Fibroblast of skin of left quadriceps (primary cell): ENCODE data around the gene B4GALNT1.
"Not testable (repeated sequence)": the region's sequence is repeated elsewhere in the genome, so short reads cannot be mapped to it uniquely, and the experiment has no call there.

Experiments used
- DNase-seq, 2 experiments: peaks; one replicate each; pipeline ENCODE4 v3.0.0-alpha.2; 2013; ENCODE audit warnings: low read depth in 2 of 2

Gene B4GALNT1

GRCh38 chr12:57632958-57633840 lies at the start of gene B4GALNT1:
Gene B4GALNT1, minus strand, starts transcription at chr12:57633201. Its CDS starts 1,069 bp downstream, at chr12:57632132.
- DNase-seq = peak in 1 of 2 experiments; percentile 21

GRCh38 chr12:57679697-57680096 lies 46.7 kb upstream of the B4GALNT1 start:
- DNase-seq = no peak

DNA sequence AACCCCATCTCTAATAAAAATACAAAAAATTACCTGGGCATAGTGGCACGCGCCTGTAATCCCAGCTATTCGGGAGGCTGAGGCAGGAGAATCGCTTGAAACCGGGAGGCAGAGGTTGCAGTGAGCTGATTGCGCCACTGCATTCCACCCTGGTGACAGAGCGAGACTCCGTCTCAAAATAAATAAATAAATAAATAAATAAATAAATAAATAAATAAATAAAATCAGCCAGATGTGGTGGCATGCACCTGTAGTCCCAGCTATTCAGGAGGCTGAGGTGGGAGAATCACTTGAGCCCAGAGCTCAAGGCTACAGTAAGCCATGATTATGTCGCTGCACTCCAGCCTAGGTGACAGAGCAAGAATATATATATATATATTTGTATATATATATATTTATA lies 44.9 kb upstream of the B4GALNT1 start:
- not testable (repeated sequence) for DNase-seq

GRCh38 chr12:57674691-57675090 lies 41.7 kb upstream of the B4GALNT1 start:
- DNase-seq = no peak

GRCh38 chr12:57672801-57673200 lies 39.8 kb upstream of the B4GALNT1 start:
- no peak for DNase-seq

DNA sequence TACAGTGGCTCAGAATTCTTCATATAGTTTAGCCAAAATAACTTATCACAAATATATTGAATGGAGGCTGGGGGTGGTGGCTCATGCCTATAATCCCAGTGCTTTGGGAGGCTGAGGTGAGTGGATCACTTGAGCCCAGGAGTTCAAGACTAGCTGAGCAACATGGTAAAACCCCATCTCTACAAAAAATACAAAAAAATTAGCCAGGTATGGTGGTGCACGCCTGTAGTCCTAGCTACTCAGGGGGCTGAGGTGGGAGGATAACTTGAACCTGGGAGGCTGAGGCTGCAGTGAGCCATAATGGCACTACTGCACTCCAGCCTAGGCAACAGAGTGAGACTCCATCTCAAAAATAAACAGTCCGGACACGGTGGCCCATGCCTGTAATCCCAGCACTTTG lies 38.8 kb upstream of the B4GALNT1 start:
- DNase-seq = not testable (repeated sequence)

DNA sequence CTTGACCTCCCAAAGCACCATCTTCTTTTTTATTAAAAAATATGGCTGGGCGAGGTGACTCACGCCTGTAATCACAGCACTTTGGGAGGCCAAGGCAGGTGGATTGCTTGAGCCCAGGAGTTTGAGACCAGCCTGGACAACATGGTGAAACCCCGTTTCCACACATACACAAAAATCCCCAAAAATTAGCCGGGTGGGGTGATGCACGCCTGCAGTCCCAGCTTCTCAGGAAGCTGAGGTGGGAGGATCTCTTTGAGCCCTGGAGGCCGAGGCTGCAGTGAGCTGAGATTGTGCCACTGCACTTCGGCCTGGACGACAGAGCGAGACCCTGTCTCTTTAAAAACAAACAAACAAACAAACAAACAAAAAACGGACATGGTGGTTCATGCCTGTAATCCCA lies 36.7 kb upstream of the B4GALNT1 start:
- not testable (repeated sequence) for DNase-seq

GRCh38 chr12:57666897-57667296 lies 33.9 kb upstream of the B4GALNT1 start:
- DNase-seq = no peak

- DNase-seq = not testable (repeated sequence)
Observed at GRCh38 chr12:57665066-57665820, 32.2 kb upstream of the B4GALNT1 start.

DNA sequence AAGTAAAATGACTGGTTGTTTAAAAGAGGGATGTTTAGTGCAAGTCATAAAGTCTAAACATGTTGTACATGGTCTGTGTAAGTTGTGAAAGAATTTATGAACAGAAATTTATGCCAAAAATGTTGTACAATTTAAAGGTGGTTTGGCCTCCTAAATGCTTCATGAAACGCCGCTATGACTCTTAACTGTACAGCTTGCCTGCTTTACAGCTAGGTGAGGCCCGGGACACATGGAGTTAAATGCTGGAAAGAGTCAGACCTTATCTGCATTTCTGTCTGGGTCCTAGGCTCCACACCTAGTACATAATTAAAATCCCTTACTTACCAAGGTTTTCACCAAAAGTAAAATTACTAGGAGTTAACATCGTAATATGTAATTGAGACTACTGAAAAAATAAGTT lies 28.4 kb upstream of the B4GALNT1 start:
- DNase-seq = no peak

GRCh38 chr12:57658890-57659289 lies 25.9 kb upstream of the B4GALNT1 start:
- DNase-seq = no peak

- no peak for DNase-seq
Observed at GRCh38 chr12:57657744-57658143, 24.7 kb upstream of the B4GALNT1 start.

- DNase-seq = not testable (repeated sequence)
Observed at GRCh38 chr12:57656408-57656807, 23.4 kb upstream of the B4GALNT1 start.

DNA sequence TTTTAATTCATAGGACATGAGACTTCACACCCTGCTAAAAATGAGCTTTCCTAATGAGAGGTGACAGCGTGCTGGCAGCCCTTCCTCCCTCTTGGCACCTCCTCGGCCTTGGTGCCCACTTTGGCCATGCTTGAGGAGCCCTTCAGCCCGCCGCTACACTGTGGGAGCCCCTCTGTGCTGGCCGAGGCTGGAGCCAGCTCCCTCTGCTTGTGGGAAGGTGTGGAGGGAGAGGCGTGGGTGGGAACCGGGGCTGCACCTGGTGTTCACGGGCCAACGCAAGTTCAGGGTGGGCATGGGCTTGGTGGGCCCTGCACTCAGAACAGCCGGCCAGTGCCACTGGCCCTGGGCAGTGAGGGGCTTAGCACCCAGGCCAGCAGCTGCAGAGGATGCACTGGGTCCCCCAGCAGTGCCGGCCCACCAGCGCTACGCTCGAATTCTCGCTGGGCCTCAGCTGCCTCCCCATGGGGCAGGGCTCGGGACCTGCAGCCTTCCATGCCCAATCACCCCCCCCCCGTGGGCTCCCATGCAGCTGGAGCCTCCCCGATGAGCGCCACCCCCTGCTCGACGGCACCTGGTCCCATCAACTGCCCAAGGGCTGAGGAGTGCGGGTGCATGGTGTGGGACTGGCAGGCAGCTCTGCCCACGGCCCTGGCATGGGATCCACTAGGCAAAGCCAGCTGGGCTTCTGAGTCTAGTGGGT lies 22.7 kb upstream of the B4GALNT1 start:
- DNase-seq = no peak

DNA sequence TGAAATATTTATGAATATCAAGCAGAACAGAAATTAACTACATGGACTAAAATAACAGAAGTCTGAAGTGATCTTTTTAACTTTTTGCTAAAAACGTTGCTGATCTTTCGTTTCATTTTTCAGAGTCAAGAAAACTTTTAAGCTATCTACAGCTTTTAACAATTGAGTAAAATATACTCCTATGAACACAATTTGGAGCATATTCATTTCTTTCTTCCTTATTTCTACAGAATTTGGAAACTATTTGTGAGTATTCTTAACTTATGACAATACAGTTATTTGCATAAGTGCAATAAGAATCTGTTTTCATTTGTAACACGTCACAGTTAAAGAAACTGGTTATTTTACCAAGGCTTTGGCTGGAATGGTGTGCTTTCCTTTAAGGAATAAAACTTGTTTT lies 21.0 kb upstream of the B4GALNT1 start:
- no peak for DNase-seq

GRCh38 chr12:57646659-57647049 lies 13.7 kb upstream of the B4GALNT1 start:
- DNase-seq = not testable (repeated sequence)

DNA sequence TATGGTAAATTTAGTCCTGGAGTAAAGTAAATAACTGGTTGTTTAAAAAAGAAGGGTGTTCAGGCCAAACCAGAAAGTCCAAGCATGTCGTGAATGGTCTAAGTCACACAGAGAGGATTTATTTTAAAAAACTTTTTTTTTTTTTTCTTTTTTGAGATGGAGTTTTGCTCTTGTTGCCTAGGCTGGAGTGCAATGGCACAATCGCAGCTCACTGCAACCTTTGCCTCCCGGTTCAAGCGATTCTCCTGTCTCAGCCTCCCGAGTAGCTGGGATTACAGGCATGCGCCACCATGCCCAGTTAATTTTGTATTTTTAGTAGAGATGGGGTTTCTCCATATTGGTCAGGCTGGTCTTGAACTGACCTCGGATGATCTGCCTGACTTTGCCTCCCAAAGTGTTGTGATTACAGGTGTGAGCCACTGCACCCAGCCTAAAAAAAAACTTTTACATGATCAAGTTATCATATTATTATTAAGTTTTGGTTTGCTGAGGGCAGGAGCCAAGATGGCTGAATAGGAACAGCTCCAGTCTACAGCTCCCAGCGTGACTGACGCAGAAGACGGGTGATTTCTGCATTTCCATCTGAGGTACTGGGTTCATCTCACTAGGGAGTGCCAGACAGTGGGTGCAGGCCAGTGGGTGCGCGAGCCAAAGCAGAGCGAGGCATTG lies 13.1 kb upstream of the B4GALNT1 start:
- DNase-seq = not testable (repeated sequence)

DNA sequence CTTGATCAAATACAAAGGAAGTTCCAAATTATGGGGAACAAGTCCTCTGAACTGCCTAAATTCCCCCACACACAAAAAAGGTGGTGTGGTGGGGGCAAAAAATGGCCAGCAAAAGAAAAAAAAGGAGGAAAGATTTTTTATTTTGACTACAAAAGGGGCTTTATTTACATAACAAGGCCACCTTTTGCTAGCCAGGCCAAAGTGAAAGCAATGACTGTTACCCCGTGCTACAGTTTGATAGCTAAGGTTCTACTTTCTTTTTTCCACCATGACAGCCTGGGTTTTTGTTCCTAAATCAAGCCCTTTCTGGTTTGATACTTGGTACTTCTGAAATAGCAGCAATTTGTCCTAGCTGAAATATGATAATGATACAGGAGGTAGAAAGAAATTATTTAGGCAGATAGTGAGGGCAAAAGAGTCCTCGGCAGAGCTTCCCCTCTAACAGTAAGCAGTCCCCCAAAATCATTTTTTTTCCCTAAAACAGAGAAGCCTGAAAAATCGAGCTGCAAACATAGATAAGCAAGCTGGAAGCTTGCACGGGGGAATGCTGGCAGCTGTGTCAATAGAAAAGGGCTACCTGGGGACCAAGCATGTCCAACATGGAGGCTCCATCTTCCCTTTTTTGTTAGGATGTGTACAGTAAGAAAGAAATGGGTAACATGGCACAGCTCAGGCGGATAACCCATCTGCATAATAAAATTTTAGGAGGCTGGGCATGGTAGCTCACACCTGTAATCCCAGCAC lies 8.9 kb upstream of the B4GALNT1 start:
- DNase-seq = no peak

DNA sequence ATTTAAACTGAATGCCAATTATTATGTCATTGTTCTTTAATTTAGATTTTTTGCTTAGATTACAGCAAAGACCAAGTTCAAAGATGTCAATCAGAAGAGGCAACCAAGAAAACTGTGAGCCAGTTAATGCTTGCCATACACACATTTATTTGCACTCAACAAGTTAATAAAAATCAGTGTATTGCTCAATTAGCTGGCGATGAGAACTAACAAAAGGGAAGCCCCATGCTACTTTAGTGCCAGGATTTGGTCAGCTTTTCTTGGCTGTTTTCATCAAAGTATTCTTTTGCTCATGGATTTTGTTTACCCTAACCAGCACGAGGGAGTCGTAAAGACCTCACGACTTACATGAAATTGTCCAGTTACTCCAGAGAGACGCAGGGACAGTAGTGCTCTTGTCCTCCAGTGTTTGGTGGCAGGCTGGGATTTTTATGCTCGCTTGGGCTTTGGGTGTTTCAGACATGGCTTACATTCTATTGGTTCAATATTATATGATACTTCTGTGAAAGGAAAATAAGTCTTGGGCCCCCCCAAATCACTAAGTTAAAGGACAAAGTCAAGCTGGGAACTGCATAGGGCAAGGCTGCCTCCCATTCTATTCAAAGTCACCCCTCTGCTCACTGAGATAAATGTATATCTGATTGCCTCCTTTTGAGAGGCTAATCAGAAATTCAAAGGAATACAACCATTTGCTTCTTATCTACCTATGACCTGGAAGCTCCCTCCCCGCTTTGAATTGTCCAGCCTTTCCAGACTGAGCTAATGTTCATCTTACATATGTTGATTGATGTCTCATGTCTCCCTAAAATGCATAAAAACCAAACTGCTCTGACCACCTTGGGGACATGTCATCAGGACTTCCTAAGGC lies 7.4 kb upstream of the B4GALNT1 start:
- DNase-seq = no peak

DNA sequence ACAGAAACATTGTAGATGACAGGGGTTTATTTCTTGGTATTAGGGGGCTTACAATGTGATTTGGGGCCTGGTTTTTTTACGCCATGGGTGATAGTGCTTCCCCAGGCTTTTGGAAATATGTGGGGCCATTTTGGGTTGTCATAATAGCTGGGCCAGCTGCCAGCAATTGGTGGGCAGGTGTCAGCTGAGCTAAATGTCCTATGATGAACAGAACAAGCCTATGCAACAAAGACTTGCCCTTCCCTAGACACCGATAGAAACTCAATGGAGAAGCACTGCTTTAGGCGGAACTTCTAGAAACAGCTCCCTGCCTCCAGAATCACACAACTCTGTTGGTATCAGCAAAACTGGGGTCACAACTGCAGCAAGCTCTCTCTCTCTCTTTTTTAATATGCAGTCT lies 5.1 kb upstream of the B4GALNT1 start:
- DNase-seq = no peak
